Measurements from ENCODE around the gene CA14.
"Not testable (repeated sequence)": the region's sequence is repeated elsewhere in the genome, so short reads cannot be mapped to it uniquely, and the experiment has no call there.

CA14 gene

GRCh38 chr1:150236614-150237100, 20.9 kb upstream of the CA14 start:
- no peak for DNase-seq

DNA sequence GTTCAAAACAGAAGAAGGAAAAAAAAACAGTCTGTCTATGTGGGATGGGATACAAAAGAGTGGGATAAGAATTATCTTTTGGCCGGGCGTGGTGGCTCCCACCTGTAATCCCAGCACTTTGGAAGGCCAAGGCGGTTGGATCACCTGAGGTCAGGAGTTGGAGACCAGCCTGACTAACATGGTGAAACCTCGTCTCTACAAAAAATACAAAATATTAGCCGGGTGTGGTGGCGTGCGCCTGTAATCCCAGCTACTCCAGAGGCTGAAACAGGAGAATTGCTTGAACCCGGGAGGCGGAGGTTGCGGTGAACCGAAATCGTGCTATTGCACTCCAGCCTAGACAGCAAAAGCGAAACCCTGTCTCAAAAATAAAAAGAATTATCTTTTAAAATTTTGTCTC, 20.4 kb upstream of the CA14 start:
- not testable (repeated sequence) for DNase-seq

- no peak for DNase-seq
Observed at GRCh38 chr1:150237746-150238145, 19.8 kb upstream of the CA14 start.

GRCh38 chr1:150243003-150243402, 14.6 kb upstream of the CA14 start:
- DNase-seq = no peak

GRCh38 chr1:150249936-150250335, 7.6 kb upstream of the CA14 start:
- no peak for DNase-seq

GRCh38 chr1:150256198-150256553, 1.4 kb upstream of the CA14 start:
- DNase-seq = peak; percentile 32

DNA sequence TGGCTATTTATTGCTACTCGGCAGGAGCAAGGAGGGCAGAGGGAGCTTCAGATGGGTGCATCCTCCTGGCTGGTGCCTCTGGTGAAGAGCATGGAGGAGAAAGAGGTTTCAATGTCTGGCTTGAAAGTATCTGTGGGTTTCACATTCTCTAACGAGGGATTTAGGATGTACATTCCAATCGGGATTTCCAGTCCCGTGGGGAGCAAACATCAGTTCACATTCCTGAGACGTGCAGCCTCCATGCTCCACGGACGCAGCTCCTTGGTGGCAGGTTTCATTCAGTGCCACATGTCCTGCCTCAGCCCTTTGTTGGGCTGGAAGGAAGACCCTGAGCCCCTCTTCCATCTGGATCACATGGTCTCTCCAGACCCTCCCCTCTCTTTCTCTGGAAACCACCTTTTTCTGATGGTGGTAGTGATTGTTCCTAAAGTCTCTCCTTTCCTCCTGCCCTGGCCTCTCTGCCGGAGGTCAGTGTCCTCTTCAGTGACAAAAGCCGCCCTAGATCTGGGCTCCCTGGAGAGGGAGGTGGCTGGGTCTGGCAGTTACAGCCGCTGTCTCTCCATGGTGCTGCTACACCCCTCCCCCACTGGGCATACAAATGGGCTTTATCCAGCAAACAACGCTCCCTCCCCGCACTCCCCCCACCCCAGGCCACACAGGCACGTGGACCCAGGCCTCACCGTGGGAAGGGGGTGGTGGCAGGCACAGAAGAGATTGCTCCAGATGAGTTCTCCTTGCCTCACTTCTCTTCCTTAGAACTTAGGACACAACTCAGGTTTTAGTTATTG, 826 bp upstream of the CA14 start:
- DNase-seq = peak; percentile 22

DNA sequence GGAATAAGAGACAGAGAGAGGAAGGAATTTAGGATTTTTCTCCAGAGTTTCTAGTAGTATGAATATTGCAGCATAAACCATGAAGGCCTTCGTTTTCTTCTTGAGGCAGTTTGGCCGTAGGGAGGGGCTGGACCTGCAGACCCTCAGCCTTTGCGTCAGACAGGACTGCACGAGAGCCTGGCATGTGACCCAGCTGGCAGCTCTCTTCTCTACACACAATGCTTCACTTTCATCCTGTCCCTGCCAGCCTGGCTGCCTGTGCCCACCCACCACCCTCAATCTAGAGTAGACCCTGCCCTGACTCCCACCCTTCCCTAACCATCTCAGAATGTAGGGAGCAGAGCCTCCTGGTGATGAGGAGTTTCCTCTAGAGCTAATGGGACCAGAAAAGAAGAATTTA, 1.6 kb downstream of the CA14 start:
- DNase-seq = no peak

GRCh38 chr1:150259758-150260669, 2.4 kb downstream of the CA14 start:
- no peak for DNase-seq

- no peak for DNase-seq
Observed at GRCh38 chr1:150261367-150261766, 3.8 kb downstream of the CA14 start.

- DNase-seq = no peak
Observed at GRCh38 chr1:150262388-150263320, 5.1 kb downstream of the CA14 start.

GRCh38 chr1:150263549-150263948, 6.0 kb downstream of the CA14 start:
- no peak for DNase-seq

- no peak for DNase-seq
Observed at GRCh38 chr1:150267896-150268295, 10.3 kb downstream of the CA14 start.

GRCh38 chr1:150268340-150268704, 10.7 kb downstream of the CA14 start:
- peak; percentile 70 for DNase-seq

DNA sequence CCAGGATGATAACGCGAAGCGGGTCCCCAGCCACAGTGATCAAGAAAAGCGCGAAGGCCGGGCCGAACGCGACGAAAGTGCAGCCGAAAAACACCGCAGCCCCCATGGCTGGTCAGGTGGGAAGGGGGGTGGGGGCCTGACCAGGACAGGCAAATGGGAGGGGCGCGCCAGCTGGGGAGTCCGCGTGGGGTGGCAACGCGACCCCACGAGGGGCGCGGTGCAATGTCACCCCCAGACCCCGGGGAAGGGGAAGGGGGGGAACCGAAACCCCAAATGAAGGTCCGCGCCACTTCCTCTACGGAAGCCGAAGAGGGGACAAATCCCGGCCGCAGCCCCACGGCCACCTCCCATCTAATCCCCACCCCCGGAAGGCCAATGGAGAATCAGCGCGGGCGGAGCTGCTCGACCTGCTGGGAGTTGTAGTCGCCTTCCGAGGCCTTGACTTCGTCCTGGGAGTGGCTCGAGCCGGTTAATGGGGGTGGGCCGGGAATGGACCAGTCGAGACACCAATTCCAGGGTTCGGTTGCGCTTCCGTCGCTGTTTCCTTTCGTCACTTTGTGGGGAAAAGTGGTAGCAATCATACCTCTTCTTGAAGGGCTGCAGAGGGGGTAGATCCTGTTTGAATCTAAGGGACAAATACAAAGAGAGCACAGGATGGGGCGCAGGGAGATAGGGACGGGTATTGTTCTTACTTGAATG, 11.3 kb downstream of the CA14 start, which contains the start of gene APH1A:
Gene APH1A (minus strand): TSS at position 312 of the 699 bp plus-strand sequence. CDS start 206 bp downstream, at position 106.
- DNase-seq = peak; percentile 98

DNA sequence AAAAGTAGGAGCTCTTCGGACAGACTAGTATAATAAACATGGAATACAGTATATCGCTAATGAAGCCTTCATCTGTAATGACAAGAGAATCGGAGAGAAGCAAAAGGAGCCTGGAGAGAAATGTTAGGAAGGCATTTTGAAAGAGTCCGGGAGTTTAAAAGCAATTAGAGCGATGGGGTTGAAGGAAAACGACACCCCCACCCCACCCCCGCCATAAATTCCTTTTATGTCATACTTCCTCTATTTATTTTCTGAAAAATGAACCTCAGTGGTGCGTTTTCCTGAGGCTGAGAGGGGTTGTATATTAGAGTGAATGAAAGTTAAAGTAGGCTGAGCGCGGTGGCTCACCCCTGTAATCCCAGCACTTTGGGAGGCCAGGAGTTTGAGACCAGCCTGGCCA, 11.9 kb downstream of the CA14 start:
- DNase-seq = no peak

DNA sequence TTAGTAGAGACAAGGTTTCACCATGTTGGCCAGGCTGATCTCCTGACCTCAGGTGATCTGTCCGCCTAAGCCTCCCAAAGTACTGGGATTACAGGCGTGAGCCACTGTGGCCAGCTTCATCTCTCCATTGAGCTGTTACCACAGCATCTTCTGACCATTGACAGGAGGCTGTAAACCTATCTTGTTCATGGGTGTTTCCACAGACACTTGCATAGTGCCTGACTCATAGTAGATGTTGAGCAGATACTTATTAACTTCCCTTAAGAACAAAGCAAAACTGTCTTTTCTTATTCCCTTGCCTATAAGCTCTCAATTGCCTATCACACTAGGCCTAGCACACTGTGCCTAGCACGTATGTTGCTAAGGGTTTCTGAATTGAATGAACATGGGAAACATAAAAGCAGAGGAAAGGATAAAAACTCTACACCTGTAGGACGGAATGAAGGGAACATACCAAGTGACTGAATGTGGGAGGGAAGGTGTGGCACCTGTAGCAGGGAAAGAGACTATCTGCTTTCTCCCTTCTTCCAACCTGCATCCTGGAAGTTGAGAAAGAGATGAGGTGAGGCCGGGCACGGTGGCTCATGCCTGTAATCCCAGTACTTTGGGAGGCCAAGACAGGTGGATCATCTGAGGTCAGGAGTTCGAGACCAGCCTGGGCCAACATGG, 13.9 kb downstream of the CA14 start:
- DNase-seq = no peak

GRCh38 chr1:150273311-150273710, 15.7 kb downstream of the CA14 start:
- no peak for DNase-seq

DNA sequence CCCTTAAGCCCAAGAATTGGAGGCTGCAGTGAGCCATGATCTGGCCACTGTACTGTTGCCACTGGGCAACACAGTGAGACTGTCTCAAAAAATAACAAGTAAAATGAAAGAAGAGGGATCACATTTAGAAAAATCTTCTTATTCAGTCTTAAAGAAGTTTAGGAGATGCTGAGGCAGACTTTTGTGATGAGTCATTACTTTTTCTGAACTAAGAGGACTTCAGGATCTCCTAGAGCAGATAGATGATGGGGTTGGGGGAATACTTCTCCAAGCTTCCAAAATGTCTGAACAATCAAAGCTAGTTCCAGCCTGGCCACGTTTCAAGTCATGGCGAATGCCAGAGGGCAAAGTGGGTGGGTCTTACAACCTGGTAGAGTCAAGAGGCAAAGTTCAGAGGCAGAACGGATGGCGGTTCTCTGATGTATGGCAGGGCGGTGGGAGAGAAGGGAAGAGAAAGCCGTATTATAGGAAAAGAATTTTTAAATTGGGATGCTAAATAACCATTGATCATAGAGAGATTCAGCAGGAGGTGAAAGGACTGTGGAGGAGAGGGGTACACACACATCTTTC, 22.6 kb downstream of the CA14 start:
- no peak for DNase-seq

DNA sequence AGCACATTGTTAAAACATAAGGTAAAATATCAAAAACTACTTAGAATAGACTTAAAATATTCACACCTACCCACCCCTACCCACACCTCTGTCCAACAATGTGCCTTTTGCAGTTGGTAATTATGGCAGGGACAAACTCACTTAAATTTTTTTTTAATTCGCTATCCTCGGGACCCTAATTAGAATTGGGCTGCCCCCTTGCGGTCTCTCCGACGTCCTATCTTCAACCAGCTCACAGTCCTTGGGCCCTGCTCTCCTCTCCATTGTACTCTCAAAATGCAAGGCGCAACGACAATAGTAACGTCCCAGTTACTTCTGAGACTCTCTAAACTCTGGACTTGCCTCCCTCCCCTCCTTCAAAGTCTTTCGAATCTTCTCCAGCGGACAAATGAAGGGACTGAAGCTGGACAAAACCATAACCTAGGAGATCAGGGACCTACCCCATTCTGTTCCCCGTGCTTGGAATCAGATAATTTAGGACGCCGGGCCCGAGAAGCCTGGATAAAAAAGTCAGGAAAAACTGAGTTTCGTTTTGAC, 23.7 kb downstream of the CA14 start:
- peak; percentile 81 for DNase-seq
